ENCODE measurements around the gene MEF2A. TPM values are rescaled to one million over a fixed set of nuclear protein-coding genes. Genes with fewer than 3 reads are reported as not detected.

The MEF2A gene
- total RNA-seq, 2 experiments from 2014 or later: 24.5 to 27.0 TPM

- no peak overlapping the region for H3K4me3 Mint-ChIP-seq
- DNase-seq: no peak
- no peaks in the 10 kb centered on the region for H3K9me3 Mint-ChIP-seq
- ChIA-PET CTCF (no interaction called here), POLR2A (no interaction called here)
- no peaks in the 10 kb centered on the region for H3K36me3 Mint-ChIP-seq (ENCODE audit: low read depth)
- no peak overlapping the region for H3K27ac Mint-ChIP-seq
- no peaks in the 10 kb centered on the region for H3K4me1 Mint-ChIP-seq
- H3K27me3 Mint-ChIP-seq: peaks cover 2% of the 10 kb centered on the region
Observed at GRCh38 chr15:99764522-99764921, 198.7 kb downstream of the MEF2A start.

Other genes with a start within 250 kb of the MEF2A start
- 10 to 100 TPM; 10.9 to 11.1 TPM for gene LYSMD4, start 167.5 kb downstream of the MEF2A start, total RNA-seq